DOHH2 (cell line): ENCODE results near the gene ERVFRD-1.

Experiments
- H3F3A ChIP-seq: fragments of 200-600 bp; sonication (generic), shearing (Covaris generic); 2 replicates; pipeline ENCODE4 v1.6.0; 2016; ENCODE audit warnings: antibody characterized with exemption, mild to moderate bottlenecking; ENCODE audit not compliant: control insufficient read depth, insufficient read depth
- H3K27ac ChIP-seq: fragments of 200-600 bp; sonication (generic); 2 replicates; pipeline ENCODE4 v1.5.1; 2014; ENCODE audit warnings: low read depth, mild to moderate bottlenecking, low read length, moderate library complexity
- H3K27me3 ChIP-seq: fragments of 200-600 bp; sonication (generic); 2 replicates; pipeline ENCODE4 v1.6.1; 2014; ENCODE audit warnings: mild to moderate bottlenecking, low read length, mixed read lengths; ENCODE audit not compliant: control insufficient read depth
- H3K36me3 ChIP-seq: fragments of 200-600 bp; sonication (generic); 2 replicates; pipeline ENCODE4 v1.6.1; 2014; ENCODE audit warnings: mild to moderate bottlenecking, low read length, moderate library complexity, mixed read lengths; ENCODE audit not compliant: control insufficient read depth
- H3K4me1 ChIP-seq: fragments of 200-600 bp; sonication (generic); 2 replicates; pipeline ENCODE4 v1.6.1; 2014; ENCODE audit warnings: mild to moderate bottlenecking, low read length, mixed read lengths; ENCODE audit not compliant: control insufficient read depth
- H3K4me2 ChIP-seq: fragments of 200-600 bp; sonication (generic); 2 replicates; pipeline ENCODE4 v1.6.0; 2014; ENCODE audit warnings: mild to moderate bottlenecking, low read length, moderate library complexity
- H3K4me3 ChIP-seq: fragments of 200-600 bp; sonication (generic); 2 replicates; pipeline ENCODE4 v1.5.1; 2014; ENCODE audit warnings: mild to moderate bottlenecking, low read length, mixed read lengths
- H3K79me2 ChIP-seq: fragments of 200-600 bp; sonication (generic); 2 replicates; pipeline ENCODE4 v1.6.1; 2014; ENCODE audit warnings: mild to moderate bottlenecking, low read length, mixed read lengths; ENCODE audit not compliant: control insufficient read depth
- H3K9me2 ChIP-seq: fragments of 200-600 bp; sonication (generic); replicated peaks from 2 replicates; pipeline ENCODE4 v1.6.1; 2014; ENCODE audit warnings: mild to moderate bottlenecking, low read length, mixed read lengths; ENCODE audit not compliant: control insufficient read depth
- H3K9me3 ChIP-seq: fragments of 200-600 bp; sonication (generic); 2 replicates; pipeline ENCODE4 v1.6.1; 2014; ENCODE audit warnings: antibody characterized with exemption, low read length, mixed read lengths; ENCODE audit not compliant: control insufficient read depth, insufficient read depth
- H4K20me1 ChIP-seq: fragments of 200-600 bp; sonication (generic); 2 replicates; pipeline ENCODE4 v1.6.0; 2014; ENCODE audit warnings: low read depth, mild to moderate bottlenecking, antibody characterized with exemption, low read length, moderate library complexity; ENCODE audit not compliant: control insufficient read depth, insufficient read depth
- CTCF ChIP-seq: fragments of 200-600 bp; sonication (generic); IDR thresholded peaks from one replicate; pipeline ENCODE4 v1.5.1; 2014; ENCODE audit warnings: antibody characterized with exemption, mild to moderate bottlenecking, low read depth, low read length; ENCODE audit not compliant: poor library complexity, severe bottlenecking
- EZH2phosphoT487 ChIP-seq: fragments of 200-600 bp; sonication (generic); IDR thresholded peaks from 2 replicates; pipeline ENCODE4 v1.6.1; 2017; ENCODE audit warnings: borderline replicate concordance, mild to moderate bottlenecking, antibody characterized with exemption, low read length, moderate library complexity, mixed read lengths

ERVFRD-1 gene

DNA sequence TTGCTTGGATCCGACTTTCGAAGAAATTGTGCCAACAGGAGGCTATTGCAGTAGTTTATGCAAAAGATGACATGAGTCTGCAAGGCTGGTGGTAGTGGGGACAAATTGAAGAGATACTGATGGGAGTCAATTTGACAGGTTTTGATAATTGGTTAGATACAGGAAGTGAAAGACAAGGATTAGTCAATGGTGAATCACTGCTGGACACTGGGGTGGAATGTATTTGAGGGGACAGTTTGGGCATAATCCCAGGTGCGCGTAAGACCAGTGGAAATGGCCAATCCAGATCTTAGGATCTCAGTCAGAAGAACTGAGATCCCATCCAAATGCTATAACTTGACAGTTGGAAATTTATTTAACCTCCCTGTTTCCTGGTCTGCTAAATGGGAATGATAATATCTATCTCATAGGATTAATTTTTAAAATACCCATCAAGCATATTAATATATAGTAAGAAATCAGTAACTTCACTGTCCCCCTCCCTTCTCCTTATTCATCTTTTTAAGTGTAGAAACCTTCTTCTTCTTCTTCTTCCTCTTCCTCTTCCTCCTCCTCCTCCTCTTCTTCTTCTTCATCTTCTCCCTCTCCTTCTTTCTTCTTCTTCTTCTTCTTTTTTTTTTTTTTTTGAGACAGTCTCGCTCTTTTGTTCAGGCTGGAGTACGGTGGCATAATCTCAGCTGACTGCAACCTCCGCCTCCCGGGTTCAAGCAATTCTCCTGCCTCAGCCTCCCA is 30.9 kb upstream of the ERVFRD-1 start:
- peaks cover 8% of the 10 kb centered on the region; the same call in 1 of the 2 replicates for H3K4me1 ChIP-seq
- H3K4me3 ChIP-seq = no peak overlapping the region
- TF ChIP-seq EZH2phosphoT487 (no peak), CTCF (no peak)
- no peaks in the 10 kb centered on the region for H3F3A ChIP-seq
- no peak overlapping the region for H3K27ac ChIP-seq
- H3K79me2 ChIP-seq = no peaks in the 10 kb centered on the region
- H3K4me2 ChIP-seq = no peak overlapping the region
- H3K36me3 ChIP-seq = no peaks in the 10 kb centered on the region
- H3K9me3 ChIP-seq = no peaks in the 10 kb centered on the region
- H3K9me2 ChIP-seq = no peaks in the 10 kb centered on the region
- H4K20me1 ChIP-seq = 0 out of 2 replicates have a peak, but pooled peaks cover 2% of the 10 kb centered on the region
- H3K27me3 ChIP-seq = no peaks in the 10 kb centered on the region

- Histone ChIP-seq H3K36me3 (no peaks in the 10 kb centered on the region), H3K4me1 (peaks cover 8% of the 10 kb centered on the region; the same call in 1 of the 2 replicates), H3K27ac (no peak overlapping the region), H3F3A (no peaks in the 10 kb centered on the region), H3K4me2 (no peak overlapping the region), H3K27me3 (no peaks in the 10 kb centered on the region), H3K79me2 (no peaks in the 10 kb centered on the region), H3K9me3 (no peaks in the 10 kb centered on the region), H3K4me3 (no peak overlapping the region), H4K20me1 (0 out of 2 replicates have a peak, but pooled peaks cover 2% of the 10 kb centered on the region), H3K9me2 (no peaks in the 10 kb centered on the region)
- TF ChIP-seq CTCF (no peak), EZH2phosphoT487 (no peak)
These were observed 29.8 kb upstream of the ERVFRD-1 start for GRCh38 chr6:11141295-11141694.

DNA sequence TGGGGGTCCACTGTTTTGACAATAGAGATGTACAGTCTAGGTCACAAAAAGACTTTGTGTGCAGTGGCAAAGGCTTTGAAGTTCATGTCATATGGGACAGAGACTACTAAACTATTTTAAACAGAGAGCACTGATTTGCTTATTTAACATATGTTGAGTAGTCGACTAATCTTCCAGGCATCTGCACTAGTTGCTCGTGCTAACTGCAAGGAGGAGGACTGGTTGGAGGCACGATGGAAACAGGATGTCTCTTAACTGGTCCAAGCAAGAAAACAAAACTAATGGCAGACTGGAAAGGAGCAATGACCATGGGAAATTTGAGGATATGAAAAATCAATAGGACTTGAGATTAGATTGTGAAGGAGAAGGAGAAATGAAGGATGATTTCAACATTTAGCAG is 28.5 kb upstream of the ERVFRD-1 start:
- Histone ChIP-seq H3F3A (no peaks in the 10 kb centered on the region), H3K4me1 (peaks cover 8% of the 10 kb centered on the region; the same call in 1 of the 2 replicates)

More for the DNA sequence above, 28.5 kb upstream of the ERVFRD-1 start:
- Histone ChIP-seq H3K4me3 (no peak overlapping the region), H3K79me2 (no peaks in the 10 kb centered on the region), H3K27ac (no peak overlapping the region), H3K27me3 (no peaks in the 10 kb centered on the region), H3K4me2 (no peak overlapping the region), H4K20me1 (0 out of 2 replicates have a peak, but pooled peaks cover 2% of the 10 kb centered on the region), H3K36me3 (peaks cover 11% of the 10 kb centered on the region), H3K9me2 (no peaks in the 10 kb centered on the region), H3K9me3 (no peaks in the 10 kb centered on the region)
- TF ChIP-seq EZH2phosphoT487 (no peak), CTCF (no peak)
